Psoas muscle (tissue), 8 donors: ENCODE results near the gene ITLN2. TPM values are rescaled to one million over a fixed set of nuclear protein-coding genes. Genes with fewer than 3 reads are reported as not detected.

Experiments used
- ATAC-seq, 4 donors: fragments of 200-7000 bp; cut with Tn5 transposase; one replicate each; pipeline ENCODE4 v1.9.1; 2020; ENCODE audit warnings: moderate library complexity in 3 of 4, mild to moderate bottlenecking in 2 of 4
- DNase-seq, 2 donors: peaks; one replicate each; pipeline ENCODE4 v3.0.0-alpha.2; 2020
- H3K27ac ChIP-seq: fragments of 200-600 bp; one replicate; pipeline ENCODE4 v1.8.0; 2022
- H3K27me3 ChIP-seq, 3 donors: fragments of 200-600 bp in 1 of 3; one replicate each; pipeline versions ENCODE4 v1.6.1 to v1.8.0; 2013 to 2022; ENCODE audit warnings: low read length in 2 of 3, mild to moderate bottlenecking in 2 of 3, moderate library complexity in 1 of 3; ENCODE audit not compliant: insufficient read depth in 3 of 3
- H3K36me3 ChIP-seq, 2 donors: fragments of 200-600 bp in 1 of 2; one replicate each; pipeline versions ENCODE4 v1.6.1 to v1.8.0; 2013 to 2022; ENCODE audit warnings: low read depth in 1 of 2, mild to moderate bottlenecking in 1 of 2, moderate library complexity in 1 of 2; ENCODE audit not compliant: insufficient read depth in 1 of 2
- H3K4me1 ChIP-seq: fragments of 200-600 bp; one replicate; pipeline ENCODE4 v1.8.0; 2022
- H3K4me3 ChIP-seq: fragments of 200-600 bp; one replicate; pipeline ENCODE4 v1.8.0; 2022; ENCODE audit warnings: mild to moderate bottlenecking
- H3K9me3 ChIP-seq: fragments of 200-600 bp; one replicate; pipeline ENCODE4 v1.8.0; 2022
- WGBS, 3 donors: extraction: QIAGEN DNeasy Blood & Tissue Kit; methylation state at CpG; one replicate each; pipeline versions ENCODE4 v1.1.6 to v1.1.7; 2013; 5-methylcytosine and 5-hydroxymethylcytosine counted together
- intact Hi-C, 2 donors: fragments of 100-400 bp; cut with DNase I; formaldehyde crosslinking; loops; one replicate each; pipeline versions ENCODE4 v1.11.0 to v1.14.2; 2022
- polyA plus RNA-seq, 3 donors: library from polyadenylated mRNA; stranded (reverse); fragments of 200-250 nt; gene quantifications; one replicate each; pipeline ENCODE4 v1.2.3, GENCODE V29; 2013
- total RNA-seq, 4 donors: library from RNA; stranded (reverse); fragmentation: NEBNext Ultra II Directional in 2 of 4; extraction: Animal tissue kit (Norgen Biotek cat#: 25700) in 2 of 4; gene quantifications; one replicate each; pipeline versions ENCODE4 v1.2.1 to v1.2.4, GENCODE V29; 2021 to 2023
- TF ChIP-seq, protein P1 (sequence below): fragments of 200-600 bp; IDR thresholded peaks from one replicate; pipeline ENCODE4 v1.8.0; 2022; ENCODE audit warnings: antibody characterized with exemption
- donor health status: healthy with polysubstance abuse.
- donor health status: DM: no; HTN: no; CAD: no; lungs with moderate emphysema.
- donor health status: Bipolar disorder and iron deficiency.
- donor health status: healthy.
- donor health status: DM: yes; HTN: yes; CAD: no.
- donor health status: DM: no; HTN: no; CAD: no.
- donor health status: DM: no; HTN: no; CAD: no.
- donor health status: DM: yes; HTN: yes; CAD: no.

Gene ITLN2
- total and polyA plus RNA-seq, 7 donors = not detected

GRCh38 chr1:160975026-160975425 is 20.4 kb upstream of the ITLN2 start:
- intact Hi-C loops = no loop called here
- ATAC-seq (no peak), DNase-seq (no peak)
- 91 to 92% (median 92%) methylated on average over 2 of the region's 2 CpGs for WGBS, 3 donors
- Histone ChIP-seq H3K27me3 (no peaks in the 10 kb centered on the region), H3K4me3 (no peak overlapping the region), H3K27ac (no peak overlapping the region), H3K36me3 (no peaks in the 10 kb centered on the region), H3K4me1 (no peaks in the 10 kb centered on the region), H3K9me3 (no peaks in the 10 kb centered on the region)
- TF ChIP-seq, protein P1, sequence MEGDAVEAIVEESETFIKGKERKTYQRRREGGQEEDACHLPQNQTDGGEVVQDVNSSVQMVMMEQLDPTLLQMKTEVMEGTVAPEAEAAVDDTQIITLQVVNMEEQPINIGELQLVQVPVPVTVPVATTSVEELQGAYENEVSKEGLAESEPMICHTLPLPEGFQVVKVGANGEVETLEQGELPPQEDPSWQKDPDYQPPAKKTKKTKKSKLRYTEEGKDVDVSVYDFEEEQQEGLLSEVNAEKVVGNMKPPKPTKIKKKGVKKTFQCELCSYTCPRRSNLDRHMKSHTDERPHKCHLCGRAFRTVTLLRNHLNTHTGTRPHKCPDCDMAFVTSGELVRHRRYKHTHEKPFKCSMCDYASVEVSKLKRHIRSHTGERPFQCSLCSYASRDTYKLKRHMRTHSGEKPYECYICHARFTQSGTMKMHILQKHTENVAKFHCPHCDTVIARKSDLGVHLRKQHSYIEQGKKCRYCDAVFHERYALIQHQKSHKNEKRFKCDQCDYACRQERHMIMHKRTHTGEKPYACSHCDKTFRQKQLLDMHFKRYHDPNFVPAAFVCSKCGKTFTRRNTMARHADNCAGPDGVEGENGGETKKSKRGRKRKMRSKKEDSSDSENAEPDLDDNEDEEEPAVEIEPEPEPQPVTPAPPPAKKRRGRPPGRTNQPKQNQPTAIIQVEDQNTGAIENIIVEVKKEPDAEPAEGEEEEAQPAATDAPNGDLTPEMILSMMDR = no peak

DNA sequence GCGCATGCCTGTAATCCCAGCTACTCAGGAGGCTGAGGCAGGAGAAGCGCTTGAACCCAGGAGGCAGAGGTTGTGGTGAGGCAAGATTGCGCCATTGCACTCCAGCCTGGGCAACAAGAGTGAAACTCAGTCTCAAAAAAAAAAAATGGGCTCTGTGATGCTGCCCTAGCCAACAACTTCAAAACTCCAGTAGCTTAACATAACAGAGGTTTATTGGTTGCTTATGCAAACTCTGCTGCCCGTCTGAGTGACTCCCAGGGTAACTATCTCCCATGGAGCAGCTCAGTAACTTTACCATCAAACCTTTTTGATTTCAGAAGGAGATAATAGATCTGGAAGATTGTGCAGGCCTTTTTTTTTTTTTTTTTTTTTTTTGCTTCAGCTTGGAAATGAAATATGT is 18.9 kb upstream of the ITLN2 start:
- Histone ChIP-seq H3K36me3 (no peaks in the 10 kb centered on the region), H3K4me3 (no peak overlapping the region), H3K4me1 (no peaks in the 10 kb centered on the region), H3K27me3 (peaks cover 0 to 4% (median 0%) of the 10 kb centered on the region in 3 donors), H3K9me3 (no peaks in the 10 kb centered on the region), H3K27ac (no peak overlapping the region)
- intact Hi-C loops = no loop called here
- DNase-seq (no peak), ATAC-seq (no peak)
- TF ChIP-seq, protein P1 = no peak
- 75 to 78% (median 77%) methylated on average over 4 of the region's 4 CpGs for WGBS, 3 donors

DNA sequence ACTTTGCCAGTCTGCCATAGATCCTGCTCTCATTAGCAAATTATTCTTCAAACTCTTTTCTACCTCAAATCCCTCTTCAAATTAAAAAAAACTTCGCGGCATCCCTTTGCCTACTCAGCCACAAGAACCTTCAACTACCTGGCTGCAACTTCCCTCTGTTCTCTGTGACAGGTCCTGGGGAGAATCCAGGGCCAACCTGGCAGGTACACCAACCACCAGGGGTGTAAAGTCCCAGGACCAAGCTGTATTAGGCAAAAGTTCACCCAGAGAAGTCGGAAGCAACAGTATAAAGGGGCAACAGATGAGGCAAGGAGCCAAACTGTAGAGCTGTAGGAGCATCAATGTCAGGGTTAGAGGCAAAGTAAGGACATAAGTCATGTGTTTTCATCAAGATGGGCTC is 18.3 kb upstream of the ITLN2 start:
- H3K27me3 ChIP-seq = peaks cover 0 to 4% (median 0%) of the 10 kb centered on the region in 3 donors
- no peaks in the 10 kb centered on the region for H3K36me3 ChIP-seq
- ATAC-seq = no peak
- no peaks in the 10 kb centered on the region for H3K9me3 ChIP-seq
- TF ChIP-seq, protein P1 = no peak
- H3K27ac ChIP-seq = no peak overlapping the region
- H3K4me3 ChIP-seq = no peak overlapping the region
- no peaks in the 10 kb centered on the region for H3K4me1 ChIP-seq
- no peak for DNase-seq
- intact Hi-C loops = no loop called here
- 49 to 51% (median 50%) methylated on average over 3 of the region's 3 CpGs for WGBS, 3 donors

GRCh38 chr1:160971618-160972056 is 17.0 kb upstream of the ITLN2 start:
- peaks cover 0 to 4% (median 0%) of the 10 kb centered on the region in 3 donors for H3K27me3 ChIP-seq
- TF ChIP-seq, protein P1 = no peak
- no peaks in the 10 kb centered on the region for H3K9me3 ChIP-seq
- H3K4me3 ChIP-seq = no peak overlapping the region
- ATAC-seq (no peak), DNase-seq (no peak)
- 20 to 22% (median 21%) methylated on average over 6 of the region's 6 CpGs for WGBS, 3 donors
- H3K4me1 ChIP-seq = no peaks in the 10 kb centered on the region
- intact Hi-C loops = no loop called here
- no peak overlapping the region for H3K27ac ChIP-seq
- H3K36me3 ChIP-seq = no peaks in the 10 kb centered on the region

DNA sequence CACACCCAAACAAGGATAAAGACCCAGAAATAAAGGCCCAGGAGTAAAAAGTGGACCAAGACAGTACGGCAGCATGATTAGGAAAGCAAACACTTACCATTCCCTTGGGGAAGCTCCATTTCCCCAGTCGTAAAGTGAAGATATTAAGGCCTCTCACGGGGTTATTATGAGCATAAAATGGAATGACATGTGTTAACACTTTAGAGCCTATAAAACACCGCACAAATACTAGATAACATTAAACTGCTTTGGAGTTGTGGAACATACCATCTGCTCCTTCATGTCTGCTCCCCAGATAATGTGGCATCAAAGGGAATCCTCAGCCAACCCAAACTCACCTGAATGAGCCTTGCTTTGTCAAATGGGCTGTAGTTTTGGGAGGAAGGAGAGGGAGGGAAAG is 8.9 kb upstream of the ITLN2 start:
- no peaks in the 10 kb centered on the region for H3K9me3 ChIP-seq
- no peak overlapping the region for H3K4me3 ChIP-seq
- no peaks in the 10 kb centered on the region for H3K4me1 ChIP-seq
- no peaks in the 10 kb centered on the region for H3K36me3 ChIP-seq
- DNase-seq (no peak), ATAC-seq (no peak)
- WGBS, 3 donors = 17 to 23% (median 18%) methylated on average over 4 of the region's 4 CpGs
- H3K27me3 ChIP-seq = no peaks in the 10 kb centered on the region
- intact Hi-C loops = no loop called here
- TF ChIP-seq, protein P1 = no peak
- H3K27ac ChIP-seq = no peak overlapping the region
